ENCODE measurements around the gene WNT6. TPM values are rescaled to one million over a fixed set of nuclear protein-coding genes. Genes with fewer than 3 reads are reported as not detected.
A peak's percentile ranks its signal among the peaks of the same experiment; 100 is the strongest.

WNT6 gene
- total RNA-seq, 1 donor from 2014 or later: not detected

GRCh38 chr2:218855305-218856166, 4.1 kb upstream of the WNT6 start:
- Histone ChIP-seq H3K27ac (ENCODE audit: low read depth, low read length) (no peak overlapping the region), H3K4me3 (ENCODE audit: low read length in 3 of 3) (no peak overlapping the region), H3K36me3 (ENCODE audit: control insufficient read depth in 3 of 3, insufficient read depth in 3 of 3, low read length in 3 of 3) (no peaks in the 10 kb centered on the region), H3K27me3 (ENCODE audit: control insufficient read depth in 3 of 3, insufficient read depth in 3 of 3, low read length in 3 of 3) (peaks cover 25 to 44% (median 32%) of the 10 kb centered on the region in 3 donors), H3K4me1 (ENCODE audit: control insufficient read depth in 3 of 3, insufficient read depth in 3 of 3, low read length in 3 of 3) (peaks cover 9 to 17% (median 16%) of the 10 kb centered on the region in 3 donors), H3K9me3 (ENCODE audit: control insufficient read depth in 3 of 3, low read length in 3 of 3) (no peaks in the 10 kb centered on the region), H3K9ac (ENCODE audit: low read depth in 1 of 3, low read length in 3 of 3) (no peak overlapping the region)

GRCh38 chr2:218856167-218856895, 3.3 kb upstream of the WNT6 start:
- no peaks in the 10 kb centered on the region for H3K36me3 ChIP-seq (ENCODE audit: control insufficient read depth in 3 of 3, insufficient read depth in 3 of 3, low read length in 3 of 3)
- no peak overlapping the region for H3K9ac ChIP-seq (ENCODE audit: low read depth in 1 of 3, low read length in 3 of 3)
- no peak overlapping the region for H3K4me3 ChIP-seq (ENCODE audit: low read length in 3 of 3)
- H3K4me1 ChIP-seq (ENCODE audit: control insufficient read depth in 3 of 3, insufficient read depth in 3 of 3, low read length in 3 of 3): peaks cover 15 to 22% (median 18%) of the 10 kb centered on the region in 3 donors
- H3K9me3 ChIP-seq (ENCODE audit: control insufficient read depth in 3 of 3, low read length in 3 of 3): no peaks in the 10 kb centered on the region
- H3K27me3 ChIP-seq (ENCODE audit: control insufficient read depth in 3 of 3, insufficient read depth in 3 of 3, low read length in 3 of 3): peaks cover 31 to 51% (median 32%) of the 10 kb centered on the region in 3 donors
- H3K27ac ChIP-seq (ENCODE audit: low read depth, low read length): no peak overlapping the region

GRCh38 chr2:218856896-218857243, 2.7 kb upstream of the WNT6 start:
- Histone ChIP-seq H3K9me3 (ENCODE audit: control insufficient read depth in 3 of 3, low read length in 3 of 3) (no peaks in the 10 kb centered on the region), H3K27me3 (ENCODE audit: control insufficient read depth in 3 of 3, insufficient read depth in 3 of 3, low read length in 3 of 3) (peaks cover 35 to 56% (median 36%) of the 10 kb centered on the region in 3 donors), H3K4me3 (ENCODE audit: low read length in 3 of 3) (no peak overlapping the region)

GRCh38 chr2:218857371-218858137, 2.1 kb upstream of the WNT6 start:
- Histone ChIP-seq H3K4me3 (ENCODE audit: low read length in 3 of 3) (no peak overlapping the region), H3K27me3 (ENCODE audit: control insufficient read depth in 3 of 3, insufficient read depth in 3 of 3, low read length in 3 of 3) (peaks cover 37 to 61% (median 40%) of the 10 kb centered on the region in 3 donors), H3K4me1 (ENCODE audit: control insufficient read depth in 3 of 3, insufficient read depth in 3 of 3, low read length in 3 of 3) (peaks cover 15 to 27% (median 18%) of the 10 kb centered on the region in 3 donors), H3K9me3 (ENCODE audit: control insufficient read depth in 3 of 3, low read length in 3 of 3) (no peaks in the 10 kb centered on the region), H3K27ac (ENCODE audit: low read depth, low read length) (no peak overlapping the region), H3K36me3 (ENCODE audit: control insufficient read depth in 3 of 3, insufficient read depth in 3 of 3, low read length in 3 of 3) (no peaks in the 10 kb centered on the region), H3K9ac (ENCODE audit: low read depth in 1 of 3, low read length in 3 of 3) (no peak overlapping the region)

More at GRCh38 chr2:218856896-218857243, 2.7 kb upstream of the WNT6 start:
- Histone ChIP-seq H3K4me1 (ENCODE audit: control insufficient read depth in 3 of 3, insufficient read depth in 3 of 3, low read length in 3 of 3) (peaks cover 15 to 27% (median 18%) of the 10 kb centered on the region in 3 donors), H3K27ac (ENCODE audit: low read depth, low read length) (no peak overlapping the region), H3K9ac (ENCODE audit: low read depth in 1 of 3, low read length in 3 of 3) (no peak overlapping the region), H3K36me3 (ENCODE audit: control insufficient read depth in 3 of 3, insufficient read depth in 3 of 3, low read length in 3 of 3) (no peaks in the 10 kb centered on the region)

- no peak overlapping the region for H3K27ac ChIP-seq (ENCODE audit: low read depth, low read length)
- H3K9ac ChIP-seq (ENCODE audit: low read depth in 1 of 3, low read length in 3 of 3): no peak overlapping the region
- peaks cover 13 to 25% (median 16%) of the 10 kb centered on the region in 3 donors for H3K4me1 ChIP-seq (ENCODE audit: control insufficient read depth in 3 of 3, insufficient read depth in 3 of 3, low read length in 3 of 3)
- peaks cover 42 to 62% (median 44%) of the 10 kb centered on the region in 3 donors for H3K27me3 ChIP-seq (ENCODE audit: control insufficient read depth in 3 of 3, insufficient read depth in 3 of 3, low read length in 3 of 3)
- no peak overlapping the region for H3K4me3 ChIP-seq (ENCODE audit: low read length in 3 of 3)
- no peaks in the 10 kb centered on the region for H3K9me3 ChIP-seq (ENCODE audit: control insufficient read depth in 3 of 3, low read length in 3 of 3)
- no peaks in the 10 kb centered on the region for H3K36me3 ChIP-seq (ENCODE audit: control insufficient read depth in 3 of 3, insufficient read depth in 3 of 3, low read length in 3 of 3)
These were observed 1.5 kb upstream of the WNT6 start for GRCh38 chr2:218858138-218858445.

GRCh38 chr2:218858671-218859555, 692 bp upstream of the WNT6 start:
- Histone ChIP-seq H3K27me3 (ENCODE audit: control insufficient read depth in 3 of 3, insufficient read depth in 3 of 3, low read length in 3 of 3) (peaks cover 44 to 64% (median 50%) of the 10 kb centered on the region in 3 donors), H3K4me1 (ENCODE audit: control insufficient read depth in 3 of 3, insufficient read depth in 3 of 3, low read length in 3 of 3) (peaks cover 11 to 23% (median 12%) of the 10 kb centered on the region in 3 donors), H3K9ac (ENCODE audit: low read depth in 1 of 3, low read length in 3 of 3) (no peak overlapping the region), H3K27ac (ENCODE audit: low read depth, low read length) (no peak overlapping the region), H3K36me3 (ENCODE audit: control insufficient read depth in 3 of 3, insufficient read depth in 3 of 3, low read length in 3 of 3) (no peaks in the 10 kb centered on the region), H3K9me3 (ENCODE audit: control insufficient read depth in 3 of 3, low read length in 3 of 3) (no peaks in the 10 kb centered on the region), H3K4me3 (ENCODE audit: low read length in 3 of 3) (peak overlapping the region in 1 of 3 donors; percentile 13)

GRCh38 chr2:218859988-218860831, 605 bp downstream of the WNT6 start:
- Histone ChIP-seq H3K9ac (ENCODE audit: low read depth in 1 of 3, low read length in 3 of 3) (peak overlapping the region in 2 of 3 donors; percentile 10 to 57), H3K27ac (ENCODE audit: low read depth, low read length) (no peak overlapping the region), H3K27me3 (ENCODE audit: control insufficient read depth in 3 of 3, insufficient read depth in 3 of 3, low read length in 3 of 3) (peaks cover 47 to 62% (median 54%) of the 10 kb centered on the region in 3 donors), H3K4me3 (ENCODE audit: low read length in 3 of 3) (peak overlapping the region; percentile 8 to 60 (median 48)), H3K9me3 (ENCODE audit: control insufficient read depth in 3 of 3, low read length in 3 of 3) (no peaks in the 10 kb centered on the region), H3K36me3 (ENCODE audit: control insufficient read depth in 3 of 3, insufficient read depth in 3 of 3, low read length in 3 of 3) (no peaks in the 10 kb centered on the region), H3K4me1 (ENCODE audit: control insufficient read depth in 3 of 3, insufficient read depth in 3 of 3, low read length in 3 of 3) (peaks cover 11 to 23% (median 12%) of the 10 kb centered on the region in 3 donors)

- Histone ChIP-seq H3K9ac (ENCODE audit: low read depth in 1 of 3, low read length in 3 of 3) (peak overlapping the region in 1 of 3 donors; percentile 29), H3K4me1 (ENCODE audit: control insufficient read depth in 3 of 3, insufficient read depth in 3 of 3, low read length in 3 of 3) (peaks cover 10 to 23% (median 12%) of the 10 kb centered on the region in 3 donors), H3K4me3 (ENCODE audit: low read length in 3 of 3) (peak overlapping the region in 1 of 3 donors; percentile 19), H3K27me3 (ENCODE audit: control insufficient read depth in 3 of 3, insufficient read depth in 3 of 3, low read length in 3 of 3) (peaks cover 47 to 57% (median 56%) of the 10 kb centered on the region in 3 donors), H3K36me3 (ENCODE audit: control insufficient read depth in 3 of 3, insufficient read depth in 3 of 3, low read length in 3 of 3) (no peaks in the 10 kb centered on the region), H3K9me3 (ENCODE audit: control insufficient read depth in 3 of 3, low read length in 3 of 3) (no peaks in the 10 kb centered on the region), H3K27ac (ENCODE audit: low read depth, low read length) (no peak overlapping the region)
These were observed 1.4 kb downstream of the WNT6 start for GRCh38 chr2:218860950-218861381.

All from skeletal muscle tissue (tissue), 4 donors.